K562 (cell line): ENCODE measurements around the gene ZMPSTE24. TPM values are rescaled to one million over a fixed set of nuclear protein-coding genes. Genes with fewer than 3 reads are reported as not detected.

ENCODE experiments used
- ARID1B ChIP-seq: fragments of 450-650 bp; IDR thresholded peaks from 2 replicates; pipeline ENCODE4 v1.6.1; 2016; ENCODE audit warnings: antibody characterized with exemption, mild to moderate bottlenecking, inconsistent platforms
- ARNT ChIP-seq, 2 experiments: fragments of 450-650 bp; IDR thresholded peaks; 2 replicates each; pipeline ENCODE4 v1.6.1; 2016; ENCODE audit warnings: mild to moderate bottlenecking in 1 of 2
- CBFA2T3 ChIP-seq: fragments of 450-650 bp; IDR thresholded peaks from 2 replicates; pipeline ENCODE4 v1.6.1; 2017
- CBX1 ChIP-seq: sonication (generic); IDR thresholded peaks from 2 replicates; pipeline ENCODE4 v1.6.1; 2016; ENCODE audit warnings: antibody characterized with exemption, low read depth, mild to moderate bottlenecking
- DMBX1 ChIP-seq: fragments of 250-450 bp; sonication (Bioruptor Pico); IDR thresholded peaks from 2 replicates; pipeline ENCODE4 v1.8.0; 2022; ENCODE audit warnings: inconsistent platforms, mild to moderate bottlenecking, moderate library complexity, borderline replicate concordance
- EGR1 ChIP-seq: fragments of 450-650 bp; conservative IDR thresholded peaks from 2 replicates; pipeline ENCODE4 v1.6.1; 2017; ENCODE audit warnings: mild to moderate bottlenecking
- FOXK2 ChIP-seq, 2 experiments: fragments of 450-650 bp; IDR thresholded peaks in 1 of 2; conservative IDR thresholded peaks in 1 of 2; 2 replicates each; pipeline ENCODE4 v1.6.1; 2016; ENCODE audit warnings: low read depth in 2 of 2, mild to moderate bottlenecking in 1 of 2
- HCFC1 ChIP-seq: IDR thresholded peaks from 2 replicates; pipeline ENCODE4 v1.6.1; 2012; ENCODE audit warnings: low read depth, low read length, improper control_type of control experiment
- JUND ChIP-seq, 2 experiments: IDR thresholded peaks; 2 replicates in 1 of 2; 3 replicates in 1 of 2; pipeline ENCODE4 v1.6.1; 2011; ENCODE audit warnings: borderline replicate concordance in 2 of 2, low read depth in 2 of 2, low read length in 2 of 2, improper control_type of control experiment in 1 of 2, missing biosample characterization in 1 of 2, missing genetic modification characterization in 1 of 2, missing genetic modification reagents in 1 of 2
- KAT8 ChIP-seq: fragments of 450-650 bp; IDR thresholded peaks from 2 replicates; pipeline ENCODE4 v1.6.1; 2016; ENCODE audit warnings: low read depth, mild to moderate bottlenecking
- LEF1 ChIP-seq: fragments of 450-650 bp; IDR thresholded peaks from 2 replicates; pipeline ENCODE4 v1.6.1; 2016; ENCODE audit warnings: mild to moderate bottlenecking
- MAZ ChIP-seq, 2 experiments: fragments of 450-650 bp in 1 of 2; sonication (generic) in 1 of 2; formaldehyde crosslinking; IDR thresholded peaks in 1 of 2; conservative IDR thresholded peaks in 1 of 2; 2 replicates each; pipeline versions ENCODE4 v1.4.0 to v1.5.0; 2020; ENCODE audit warnings: mild to moderate bottlenecking in 1 of 2, missing genetic modification reagents in 1 of 2
- NFATC3 ChIP-seq: fragments of 450-650 bp; IDR thresholded peaks from 2 replicates; pipeline ENCODE4 v1.6.1; 2017; ENCODE audit warnings: mild to moderate bottlenecking
- NRF1 ChIP-seq, 2 experiments: fragments of 450-650 bp; IDR thresholded peaks in 1 of 2; conservative IDR thresholded peaks in 1 of 2; 2 replicates each; pipeline ENCODE4 v1.6.1; 2014; ENCODE audit warnings: mild to moderate bottlenecking in 2 of 2
- PRPF4 ChIP-seq: fragments of 200-400 bp; formaldehyde crosslinking; IDR thresholded peaks from one replicate; pipeline ENCODE4 v1.6.1; 2017; ENCODE audit warnings: low read length, low read depth, mild to moderate bottlenecking; ENCODE audit not compliant: insufficient read depth, poor library complexity, severe bottlenecking
- PYGO2 ChIP-seq: fragments of 450-650 bp; IDR thresholded peaks from 2 replicates; pipeline ENCODE4 v1.6.1; 2016; ENCODE audit warnings: mild to moderate bottlenecking, missing genetic modification characterization, moderate library complexity, missing compliant biosample characterization
- RBFOX2 ChIP-seq: fragments of 200-400 bp; formaldehyde crosslinking; IDR thresholded peaks from 2 replicates; pipeline ENCODE4 v1.6.1; 2017; ENCODE audit warnings: low read depth, mild to moderate bottlenecking, low read length, moderate library complexity
- SRSF3 ChIP-seq: fragments of 200-400 bp; formaldehyde crosslinking; IDR thresholded peaks from 2 replicates; pipeline ENCODE4 v1.6.1; 2016; ENCODE audit warnings: mild to moderate bottlenecking, low read length, moderate library complexity; ENCODE audit not compliant: insufficient read depth
- SRSF9 ChIP-seq: fragments of 200-400 bp; formaldehyde crosslinking; IDR thresholded peaks from 2 replicates; pipeline ENCODE4 v1.6.1; 2017; ENCODE audit warnings: low read depth, low read length, borderline replicate concordance
- TCF7 ChIP-seq: sonication (generic); IDR thresholded peaks from 2 replicates; pipeline ENCODE4 v1.6.1; 2016; ENCODE audit warnings: antibody characterized with exemption, borderline replicate concordance
- YY1 ChIP-seq, 3 experiments: IDR thresholded peaks; 2 replicates each; pipeline ENCODE4 v1.6.1; 2011; ENCODE audit warnings: low read length in 2 of 3, mild to moderate bottlenecking in 2 of 3, moderate library complexity in 2 of 3, borderline replicate concordance in 1 of 3, control low read depth in 1 of 3, low read depth in 1 of 3; ENCODE audit not compliant: insufficient read depth in 3 of 3, insufficient replicate concordance in 2 of 3, control insufficient read depth in 1 of 3, insufficient read length in 1 of 3; ENCODE audit errors: extremely low read depth in 1 of 3
- ZBTB33 ChIP-seq: sonication (generic); formaldehyde crosslinking; IDR thresholded peaks from 2 replicates; pipeline ENCODE4 v1.8.1; 2023; ENCODE audit warnings: mild to moderate bottlenecking, missing genetic modification reagents
- ZNF354B ChIP-seq: fragments of 250-450 bp; sonication (Bioruptor Pico); IDR thresholded peaks from 2 replicates; pipeline ENCODE4 v1.4.0; 2020
- ZNF740 ChIP-seq, 3 experiments: fragments of 200-800 bp in 1 of 3; sonication (Bioruptor generic) in 1 of 3; sonication (generic) in 1 of 3; formaldehyde crosslinking in 1 of 3; IDR thresholded peaks; 2 replicates each; pipeline versions ENCODE4 v1.6.1 to v1.8.0; 2016 to 2022; ENCODE audit warnings: mild to moderate bottlenecking in 2 of 3, missing compliant biosample characterization in 2 of 3, missing genetic modification characterization in 2 of 3, missing genetic modification reagents in 1 of 3
- ZSCAN29 ChIP-seq: fragments of 450-650 bp; IDR thresholded peaks from 2 replicates; pipeline ENCODE4 v1.6.1; 2017
- polyA plus RNA-seq, 8 experiments: library from polyadenylated mRNA; depleted of rRNA in 4 of 8; stranded (reverse) in 5 of 8; unstranded in 3 of 8; fragments of >200 nt; fragmentation: Nextera tagmentation in 2 of 8; fragmentation: Illumina TruSeq in 1 of 8; extraction: Ambion mirVana in 2 of 8; extraction: Trizol in 1 of 8; gene quantifications; 2 replicates each; pipeline versions ENCODE4 v1.2.1 to v1.2.3, GENCODE V29; 2011 to 2014; ENCODE audit warnings: inconsistent platforms in 1 of 8, missing spikeins in 1 of 8
- total RNA-seq, 7 experiments: library from RNA; depleted of rRNA in 6 of 7; stranded (reverse); fragments of >200 nt in 6 of 7; fragmentation: Illumina TruSeq in 2 of 7; extraction: Trizol in 2 of 7; gene quantifications; 2 replicates each; pipeline versions ENCODE4 v1.2.1 to v1.2.3, GENCODE V29; 2011 to 2021; ENCODE audit warnings: low replicate concordance in 1 of 7

Gene ZMPSTE24
- total and polyA plus RNA-seq, 9 of the 15 experiments (the other 6 are each of a cell fraction or from before 2014, with no cell fraction given) = 30.7 to 75.9 (median 64.3) TPM

GRCh38 chr1:40257688-40258444, at the start of gene ZMPSTE24 (continued):
- TF ChIP-seq NRF1 (conservative IDR thresholded peaks at IDR 0.05 in 1 of 2, IDR thresholded peaks at IDR 0.05 in 1 of 2) = peak; percentile 57 to 63
- peak; percentile 37; the same call in 1 of the 2 replicates for TF ChIP-seq CBFA2T3
- no peak for TF ChIP-seq PRPF4
- peak; percentile 94 for TF ChIP-seq RBFOX2
- TF ChIP-seq ZBTB33 = peak; percentile 65
- peak; percentile 86; the same call in 1 of the 2 replicates for TF ChIP-seq HCFC1
- TF ChIP-seq ARNT (IDR thresholded peaks at IDR 0.05) = peak; percentile 79 to 96; a peak in 3 of 4 replicates
- TF ChIP-seq PYGO2 = no peak
- 0 out of 2 replicates have a peak, but pooled peaks have one; percentile 64 for TF ChIP-seq DMBX1 (CRISPR knock-in tag)
- peak; percentile 99 to 100 for TF ChIP-seq MAZ (CRISPR knock-in tag; conservative IDR thresholded peaks at IDR 0.05 in 1 of 2, IDR thresholded peaks at IDR 0.05 in 1 of 2)
- TF ChIP-seq JUND (IDR thresholded peaks at IDR 0.05; ENCODE audit: borderline replicate concordance, low read depth, low read length) = peak; percentile 82
- TF ChIP-seq JUND (tag; IDR thresholded peaks at IDR 0.05; ENCODE audit: borderline replicate concordance, low read depth, low read length) = no peak; the same call in 2 of the 3 replicates
- TF ChIP-seq TCF7 = 0 out of 2 replicates have a peak, but pooled peaks have one; percentile 24
- peak; percentile 76 for TF ChIP-seq EGR1
- TF ChIP-seq SRSF9 = no peak
- TF ChIP-seq ZNF740 (CRISPR knock-in tag; IDR thresholded peaks at IDR 0.05) = peak; percentile 71
- no peak for TF ChIP-seq ZNF740 (tag; IDR thresholded peaks at IDR 0.05)
- TF ChIP-seq ZNF354B = no peak
- TF ChIP-seq LEF1 = peak; percentile 83
- TF ChIP-seq SRSF3 = no peak
- peak; percentile 93 for TF ChIP-seq KAT8
- TF ChIP-seq NFATC3 = peak; percentile 72; the same call in 1 of the 2 replicates
- peak; percentile 61; the same call in 1 of the 2 replicates for TF ChIP-seq ARID1B
- TF ChIP-seq CBX1 = no peak
- 0 out of 2 replicates have a peak, but pooled peaks have one; percentile 62 for TF ChIP-seq ZSCAN29
- TF ChIP-seq FOXK2 (conservative IDR thresholded peaks at IDR 0.05 in 1 of 2, IDR thresholded peaks at IDR 0.05 in 1 of 2; ENCODE audit: low read depth in 2 of 2) = peak; percentile 94 to 98
- peak; percentile 15 to 83 (median 83) for TF ChIP-seq YY1 (IDR thresholded peaks at IDR 0.05; ENCODE audit: borderline replicate concordance in 1 of 3, control insufficient read depth in 1 of 3, extremely low read depth in 1 of 3, insufficient read depth in 3 of 3, insufficient read length in 1 of 3, insufficient replicate concordance in 2 of 3, low read depth in 1 of 3, low read length in 2 of 3)
